Measurements from ENCODE around the gene KRTAP9-4.
"Not testable (repeated sequence)": the region's sequence is repeated elsewhere in the genome, so short reads cannot be mapped to it uniquely, and the experiment has no call there.

Gene KRTAP9-4

GRCh38 chr17:41267711-41268110 is 18.2 kb downstream of the KRTAP9-4 start:
- no peak for FAIRE-seq

- FAIRE-seq, result not testable (repeated sequence)
Measured at GRCh38 chr17:41271323-41271722, 21.8 kb downstream of the KRTAP9-4 start.

- FAIRE-seq, result no peak
Measured at GRCh38 chr17:41271858-41272257, 22.4 kb downstream of the KRTAP9-4 start.

GRCh38 chr17:41275648-41276190 is 26.2 kb downstream of the KRTAP9-4 start, which contains the start of gene KRTAP9-7:
Gene KRTAP9-7 (plus strand): TSS chr17:41275698. CDS start chr17:41275698, 0 bp downstream.
- not testable (repeated sequence) for FAIRE-seq

- FAIRE-seq, result no peak
Measured at GRCh38 chr17:41278176-41278955, 28.9 kb downstream of the KRTAP9-4 start.

GRCh38 chr17:41284043-41284442 is 34.6 kb downstream of the KRTAP9-4 start:
- no peak for FAIRE-seq

GRCh38 chr17:41284546-41284945 is 35.1 kb downstream of the KRTAP9-4 start:
- FAIRE-seq, result no peak

- FAIRE-seq, result no peak
Measured at GRCh38 chr17:41287050-41287449, 37.6 kb downstream of the KRTAP9-4 start.

- no peak for FAIRE-seq
Measured at GRCh38 chr17:41294016-41294415, 44.5 kb downstream of the KRTAP9-4 start.

- FAIRE-seq, result no peak
Measured at GRCh38 chr17:41296846-41297245, 47.4 kb downstream of the KRTAP9-4 start.

GRCh38 chr17:41298458-41299135 is 49.1 kb downstream of the KRTAP9-4 start:
- FAIRE-seq, result no peak

All from TTC549 (cell line).